Measurements from ENCODE around the gene CCL8.

The CCL8 gene

GRCh38 chr17:34311291-34311690 is 7.9 kb upstream of the CCL8 start:
- Histone ChIP-seq H3K4ac (ENCODE audit: low read length) (no peak overlapping the region), H3K23ac (ENCODE audit: low read depth, low read length, poor library complexity) (no peak overlapping the region), H3K9ac (ENCODE audit: low read depth, low read length, poor library complexity) (no peak overlapping the region), H3K4me2 (ENCODE audit: insufficient read depth, low read length, poor library complexity, severe bottlenecking) (no peak overlapping the region), H2BK12ac (ENCODE audit: low read length) (no peak overlapping the region), H3K9me3 (replicated peaks in 1 of 2; ENCODE audit: control insufficient read depth in 2 of 2, insufficient read depth in 1 of 2, low read depth in 1 of 2, low read length in 2 of 2) (no peaks in the 10 kb centered on the region), H3K4me3 (ENCODE audit: low read length in 2 of 2) (no peak overlapping the region), H3K36me3 (replicated peaks in 1 of 2; ENCODE audit: control insufficient read depth in 2 of 2, insufficient read depth in 2 of 2, low read length in 2 of 2) (no peaks in the 10 kb centered on the region), H2BK15ac (ENCODE audit: low read length) (no peak overlapping the region), H2BK5ac (ENCODE audit: low read length) (no peak overlapping the region), H3K18ac (ENCODE audit: low read length) (no peak overlapping the region), H2AFZ (ENCODE audit: low read length) (no peak overlapping the region), H2AK5ac (ENCODE audit: low read depth, low read length) (no peak overlapping the region), H3K79me1 (ENCODE audit: low read depth, low read length) (no peaks in the 10 kb centered on the region), H2BK120ac (ENCODE audit: low read depth, low read length) (no peak overlapping the region), H3K14ac (ENCODE audit: low read length) (no peak overlapping the region), H3K4me1 (ENCODE audit: control insufficient read depth in 2 of 2, insufficient read depth in 1 of 2, low read depth in 1 of 2, low read length in 2 of 2) (no peaks in the 10 kb centered on the region), H3K27ac (replicated peaks; ENCODE audit: low read length) (no peak overlapping the region), H4K91ac (ENCODE audit: low read depth, low read length, poor library complexity) (no peak overlapping the region), H3K27me3 (ENCODE audit: control insufficient read depth in 3 of 3, insufficient read depth in 3 of 3, low read depth in 1 of 3, low read length in 3 of 3) (no peaks in the 10 kb centered on the region), H4K8ac (ENCODE audit: low read depth, low read length) (no peak overlapping the region)
- no peak for DNase-seq (ENCODE audit: low spot score)
- no CpG with 5 or more reads among the region's 7 CpGs for WGBS, 2 donors (ENCODE audit: extremely low coverage in 2 of 2, insufficient read length in 2 of 2, insufficient replicate concordance in 1 of 2)

- no peak overlapping the region for H2BK5ac ChIP-seq (ENCODE audit: low read length)
- no peak overlapping the region for H4K91ac ChIP-seq (ENCODE audit: low read depth, low read length, poor library complexity)
- H2AK5ac ChIP-seq (ENCODE audit: low read depth, low read length): no peak overlapping the region
- no peak overlapping the region for H3K4ac ChIP-seq (ENCODE audit: low read length)
- H3K9me3 ChIP-seq (replicated peaks in 1 of 2; ENCODE audit: control insufficient read depth in 2 of 2, insufficient read depth in 1 of 2, low read depth in 1 of 2, low read length in 2 of 2): no peaks in the 10 kb centered on the region
- no peak overlapping the region for H3K14ac ChIP-seq (ENCODE audit: low read length)
- no peaks in the 10 kb centered on the region for H3K36me3 ChIP-seq (replicated peaks in 1 of 2; ENCODE audit: control insufficient read depth in 2 of 2, insufficient read depth in 2 of 2, low read length in 2 of 2)
- H2AFZ ChIP-seq (ENCODE audit: low read length): no peak overlapping the region
- no peak overlapping the region for H3K9ac ChIP-seq (ENCODE audit: low read depth, low read length, poor library complexity)
- no peak for DNase-seq (ENCODE audit: low spot score)
- H4K8ac ChIP-seq (ENCODE audit: low read depth, low read length): no peak overlapping the region
- H2BK15ac ChIP-seq (ENCODE audit: low read length): no peak overlapping the region
- H3K4me3 ChIP-seq (ENCODE audit: low read length in 2 of 2): no peak overlapping the region
- H3K27ac ChIP-seq (replicated peaks; ENCODE audit: low read length): no peak overlapping the region
- H3K79me1 ChIP-seq (ENCODE audit: low read depth, low read length): no peaks in the 10 kb centered on the region
- no peak overlapping the region for H2BK120ac ChIP-seq (ENCODE audit: low read depth, low read length)
- no peaks in the 10 kb centered on the region for H3K4me1 ChIP-seq (ENCODE audit: control insufficient read depth in 2 of 2, insufficient read depth in 1 of 2, low read depth in 1 of 2, low read length in 2 of 2)
- H3K23ac ChIP-seq (ENCODE audit: low read depth, low read length, poor library complexity): no peak overlapping the region
- H3K18ac ChIP-seq (ENCODE audit: low read length): no peak overlapping the region
- H3K4me2 ChIP-seq (ENCODE audit: insufficient read depth, low read length, poor library complexity, severe bottlenecking): no peak overlapping the region
- WGBS, 2 donors (ENCODE audit: extremely low coverage in 2 of 2, insufficient read length in 2 of 2, insufficient replicate concordance in 1 of 2): no CpG with 5 or more reads among the region's 5 CpGs
- no peak overlapping the region for H2BK12ac ChIP-seq (ENCODE audit: low read length)
- no peaks in the 10 kb centered on the region for H3K27me3 ChIP-seq (ENCODE audit: control insufficient read depth in 3 of 3, insufficient read depth in 3 of 3, low read depth in 1 of 3, low read length in 3 of 3)
These were observed 7.2 kb upstream of the CCL8 start for GRCh38 chr17:34312080-34312479.

- H3K23ac ChIP-seq (ENCODE audit: low read depth, low read length, poor library complexity): no peak overlapping the region
- WGBS, 2 donors (ENCODE audit: extremely low coverage in 2 of 2, insufficient read length in 2 of 2, insufficient replicate concordance in 1 of 2): no CpG with 5 or more reads among the region's 4 CpGs
- DNase-seq (ENCODE audit: low spot score): no peak
- H3K27ac ChIP-seq (replicated peaks; ENCODE audit: low read length): no peak overlapping the region
- no peak overlapping the region for H2BK15ac ChIP-seq (ENCODE audit: low read length)
- H2AFZ ChIP-seq (ENCODE audit: low read length): no peak overlapping the region
- H3K14ac ChIP-seq (ENCODE audit: low read length): no peak overlapping the region
- H2BK120ac ChIP-seq (ENCODE audit: low read depth, low read length): no peak overlapping the region
- no peak overlapping the region for H3K4ac ChIP-seq (ENCODE audit: low read length)
- H2BK12ac ChIP-seq (ENCODE audit: low read length): no peak overlapping the region
- no peaks in the 10 kb centered on the region for H3K36me3 ChIP-seq (replicated peaks in 1 of 2; ENCODE audit: control insufficient read depth in 2 of 2, insufficient read depth in 2 of 2, low read length in 2 of 2)
- H3K9me3 ChIP-seq (replicated peaks in 1 of 2; ENCODE audit: control insufficient read depth in 2 of 2, insufficient read depth in 1 of 2, low read depth in 1 of 2, low read length in 2 of 2): no peaks in the 10 kb centered on the region
- H4K91ac ChIP-seq (ENCODE audit: low read depth, low read length, poor library complexity): no peak overlapping the region
- no peak overlapping the region for H4K8ac ChIP-seq (ENCODE audit: low read depth, low read length)
- H3K9ac ChIP-seq (ENCODE audit: low read depth, low read length, poor library complexity): no peak overlapping the region
- no peaks in the 10 kb centered on the region for H3K79me1 ChIP-seq (ENCODE audit: low read depth, low read length)
- H2BK5ac ChIP-seq (ENCODE audit: low read length): no peak overlapping the region
- no peak overlapping the region for H3K18ac ChIP-seq (ENCODE audit: low read length)
- no peaks in the 10 kb centered on the region for H3K4me1 ChIP-seq (ENCODE audit: control insufficient read depth in 2 of 2, insufficient read depth in 1 of 2, low read depth in 1 of 2, low read length in 2 of 2)
- no peak overlapping the region for H3K4me3 ChIP-seq (ENCODE audit: low read length in 2 of 2)
- no peak overlapping the region for H3K4me2 ChIP-seq (ENCODE audit: insufficient read depth, low read length, poor library complexity, severe bottlenecking)
- H3K27me3 ChIP-seq (ENCODE audit: control insufficient read depth in 3 of 3, insufficient read depth in 3 of 3, low read depth in 1 of 3, low read length in 3 of 3): no peaks in the 10 kb centered on the region
- H2AK5ac ChIP-seq (ENCODE audit: low read depth, low read length): no peak overlapping the region
These were observed 6.1 kb upstream of the CCL8 start for GRCh38 chr17:34313164-34313563.

- no peak overlapping the region for H2BK120ac ChIP-seq (ENCODE audit: low read depth, low read length)
- no peak overlapping the region for H2BK15ac ChIP-seq (ENCODE audit: low read length)
- no peak overlapping the region for H2AK5ac ChIP-seq (ENCODE audit: low read depth, low read length)
- DNase-seq (ENCODE audit: low spot score): no peak
- no peak overlapping the region for H2AFZ ChIP-seq (ENCODE audit: low read length)
- no peak overlapping the region for H3K9ac ChIP-seq (ENCODE audit: low read depth, low read length, poor library complexity)
- H3K4me3 ChIP-seq (ENCODE audit: low read length in 2 of 2): no peak overlapping the region
- no peaks in the 10 kb centered on the region for H3K9me3 ChIP-seq (replicated peaks in 1 of 2; ENCODE audit: control insufficient read depth in 2 of 2, insufficient read depth in 1 of 2, low read depth in 1 of 2, low read length in 2 of 2)
- peaks cover 0 to under 1% of the 10 kb centered on the region in 2 donors for H3K4me1 ChIP-seq (ENCODE audit: control insufficient read depth in 2 of 2, insufficient read depth in 1 of 2, low read depth in 1 of 2, low read length in 2 of 2)
- no peak overlapping the region for H3K4me2 ChIP-seq (ENCODE audit: insufficient read depth, low read length, poor library complexity, severe bottlenecking)
- H3K27ac ChIP-seq (replicated peaks; ENCODE audit: low read length): no peak overlapping the region
- H3K18ac ChIP-seq (ENCODE audit: low read length): no peak overlapping the region
- no peak overlapping the region for H2BK5ac ChIP-seq (ENCODE audit: low read length)
- no peaks in the 10 kb centered on the region for H3K27me3 ChIP-seq (ENCODE audit: control insufficient read depth in 3 of 3, insufficient read depth in 3 of 3, low read depth in 1 of 3, low read length in 3 of 3)
- H3K4ac ChIP-seq (ENCODE audit: low read length): no peak overlapping the region
- no peak overlapping the region for H4K8ac ChIP-seq (ENCODE audit: low read depth, low read length)
- WGBS, 2 donors (ENCODE audit: extremely low coverage in 2 of 2, insufficient read length in 2 of 2, insufficient replicate concordance in 1 of 2): no CpG with 5 or more reads among the region's 4 CpGs
- H4K91ac ChIP-seq (ENCODE audit: low read depth, low read length, poor library complexity): no peak overlapping the region
- no peak overlapping the region for H3K23ac ChIP-seq (ENCODE audit: low read depth, low read length, poor library complexity)
- H2BK12ac ChIP-seq (ENCODE audit: low read length): no peak overlapping the region
- H3K36me3 ChIP-seq (replicated peaks in 1 of 2; ENCODE audit: control insufficient read depth in 2 of 2, insufficient read depth in 2 of 2, low read length in 2 of 2): no peaks in the 10 kb centered on the region
- H3K79me1 ChIP-seq (ENCODE audit: low read depth, low read length): no peaks in the 10 kb centered on the region
- H3K14ac ChIP-seq (ENCODE audit: low read length): no peak overlapping the region
These were observed 5.0 kb upstream of the CCL8 start for GRCh38 chr17:34314279-34314678.
